GM12892 (cell line): ENCODE data around the gene GHDC.

Experiments
- POLR2A ChIP-seq: IDR thresholded peaks from 2 replicates; pipeline ENCODE4 v1.6.1; 2011; ENCODE audit warnings: low read depth, low read length, control low read depth
- POLR2AphosphoS5 ChIP-seq: IDR thresholded peaks from 2 replicates; pipeline ENCODE4 v1.6.1; 2011; ENCODE audit warnings: low read depth, low read length, control low read depth
- TAF1 ChIP-seq: IDR thresholded peaks from 2 replicates; pipeline ENCODE4 v1.6.1; 2011; ENCODE audit warnings: low read depth, mild to moderate bottlenecking, control low read depth, low read length, borderline replicate concordance

DNA sequence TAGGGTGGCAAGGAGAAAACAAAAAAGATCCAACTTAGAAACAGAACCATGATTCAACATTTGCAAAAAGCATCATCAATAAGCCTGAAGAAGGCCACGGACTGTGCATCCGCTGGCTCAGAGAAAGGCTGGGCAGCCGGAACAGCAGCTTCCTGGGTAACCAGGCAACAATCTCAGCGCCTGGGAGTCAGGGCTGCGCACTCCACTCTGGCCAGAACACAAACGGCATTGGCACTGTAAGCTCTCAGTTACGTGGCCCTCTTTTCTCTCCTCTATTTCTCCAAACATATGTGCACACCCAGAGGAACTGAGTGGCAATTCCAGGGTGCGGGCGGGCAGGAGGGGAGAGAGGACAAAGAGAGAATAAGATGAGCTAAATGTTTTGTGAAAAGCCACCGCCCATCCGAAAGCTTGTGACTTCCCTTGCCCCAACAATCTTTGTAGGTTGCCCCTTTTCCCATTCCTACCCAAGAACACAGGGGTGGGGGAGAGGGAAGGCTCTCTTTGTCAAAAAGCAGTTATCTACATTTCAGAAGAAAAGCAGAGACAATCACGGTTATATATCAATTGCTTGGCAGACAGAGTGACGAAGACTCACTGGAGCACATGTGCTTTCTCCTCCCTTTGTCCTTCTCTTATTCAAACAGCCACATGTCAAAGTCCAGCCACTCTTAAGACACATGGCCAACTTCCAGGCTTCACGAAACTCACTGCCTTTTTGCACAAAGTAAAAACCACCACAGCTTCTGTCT is 6.6 kb upstream of the GHDC start:
- TF ChIP-seq POLR2A (no peak), POLR2AphosphoS5 (no peak), TAF1 (no peak)
